ENCODE results near the gene ELF1.

DNA sequence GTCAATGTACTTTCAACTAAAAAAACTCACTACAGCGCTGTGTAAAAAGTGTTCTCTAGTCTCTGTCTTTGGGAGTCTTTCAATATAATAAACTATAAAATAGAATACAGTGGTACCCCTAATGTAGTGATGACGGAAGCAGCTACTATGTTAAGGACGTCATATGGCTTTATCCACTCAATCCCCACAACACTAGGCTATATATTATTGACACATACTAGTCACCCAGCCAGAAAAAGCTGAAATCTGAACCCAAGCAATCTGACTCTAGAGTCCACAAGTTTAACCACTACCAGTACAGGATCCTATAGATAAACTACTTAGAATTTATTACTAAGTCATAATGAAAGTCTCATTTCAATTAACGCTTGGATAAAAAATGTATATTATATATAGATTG, 48.3 kb downstream of the ELF1 start:
- TF ChIP-seq, protein P1, sequence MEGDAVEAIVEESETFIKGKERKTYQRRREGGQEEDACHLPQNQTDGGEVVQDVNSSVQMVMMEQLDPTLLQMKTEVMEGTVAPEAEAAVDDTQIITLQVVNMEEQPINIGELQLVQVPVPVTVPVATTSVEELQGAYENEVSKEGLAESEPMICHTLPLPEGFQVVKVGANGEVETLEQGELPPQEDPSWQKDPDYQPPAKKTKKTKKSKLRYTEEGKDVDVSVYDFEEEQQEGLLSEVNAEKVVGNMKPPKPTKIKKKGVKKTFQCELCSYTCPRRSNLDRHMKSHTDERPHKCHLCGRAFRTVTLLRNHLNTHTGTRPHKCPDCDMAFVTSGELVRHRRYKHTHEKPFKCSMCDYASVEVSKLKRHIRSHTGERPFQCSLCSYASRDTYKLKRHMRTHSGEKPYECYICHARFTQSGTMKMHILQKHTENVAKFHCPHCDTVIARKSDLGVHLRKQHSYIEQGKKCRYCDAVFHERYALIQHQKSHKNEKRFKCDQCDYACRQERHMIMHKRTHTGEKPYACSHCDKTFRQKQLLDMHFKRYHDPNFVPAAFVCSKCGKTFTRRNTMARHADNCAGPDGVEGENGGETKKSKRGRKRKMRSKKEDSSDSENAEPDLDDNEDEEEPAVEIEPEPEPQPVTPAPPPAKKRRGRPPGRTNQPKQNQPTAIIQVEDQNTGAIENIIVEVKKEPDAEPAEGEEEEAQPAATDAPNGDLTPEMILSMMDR (conservative IDR thresholded peaks at IDR 0.05) = no peak
- no peak for TF ChIP-seq EZH2 (IDR thresholded peaks at IDR 0.05; ENCODE audit: low read depth)

Data from PC-9 (cell line).